NCI-H2107 treated with DMSO at 0.1 percent for 48 hours (cell line): ENCODE measurements around the gene C2CD4C.
A peak's percentile ranks its signal among the peaks of the same experiment; 100 is the strongest.
"Not testable (repeated sequence)": the region's sequence is repeated elsewhere in the genome, so short reads cannot be mapped to it uniquely, and the experiment has no call there.

Source experiments
- DNase-seq: peaks from one replicate; lab custom pipeline; 2025; ENCODE audit not compliant: unreplicated experiment; lab: John Stamatoyannopoulos, UW

Gene C2CD4C

DNA sequence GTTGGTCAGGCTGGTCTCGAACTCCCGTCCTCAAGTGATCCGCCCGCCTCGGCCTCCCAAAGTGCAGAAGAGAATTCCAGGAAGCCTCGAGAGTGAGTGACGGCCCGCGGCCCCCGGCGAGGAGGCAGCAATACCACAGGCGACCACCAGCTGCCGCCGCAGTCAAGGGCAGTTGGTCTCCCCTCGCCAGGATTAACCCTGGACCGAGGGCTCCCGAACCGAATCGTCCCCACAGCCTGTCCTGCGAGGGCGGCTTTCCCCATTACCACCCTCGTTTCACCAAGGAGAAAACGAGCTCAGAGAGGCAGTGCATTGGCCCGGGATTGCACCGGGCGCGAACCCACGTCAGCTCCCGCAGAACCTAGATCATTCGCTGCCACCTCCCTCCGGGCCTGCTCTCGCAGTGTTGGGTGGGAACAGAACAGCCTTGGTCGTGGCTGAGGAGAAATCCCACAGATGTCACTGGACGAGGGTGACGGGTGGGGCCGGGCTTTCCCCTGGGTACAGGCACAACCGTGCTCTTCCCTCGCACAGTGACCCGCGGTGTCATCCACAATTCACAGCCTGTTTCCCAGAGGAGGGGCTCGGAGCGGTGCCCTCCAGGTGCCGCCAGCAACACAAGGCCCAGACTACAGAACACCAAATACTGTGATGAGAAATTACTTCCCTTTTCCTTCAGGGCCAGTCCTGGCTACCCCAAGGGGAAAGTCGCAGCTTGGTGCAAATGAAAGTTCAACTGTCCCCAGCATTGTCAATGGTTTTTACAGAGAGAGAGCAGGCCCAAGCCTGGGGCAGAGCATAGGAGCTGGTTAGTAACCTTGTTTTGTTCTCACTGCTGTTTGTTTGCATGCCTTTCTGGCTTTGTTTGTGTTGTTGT, 24.8 kb downstream of the C2CD4C start:
- DNase-seq = no peak

DNA sequence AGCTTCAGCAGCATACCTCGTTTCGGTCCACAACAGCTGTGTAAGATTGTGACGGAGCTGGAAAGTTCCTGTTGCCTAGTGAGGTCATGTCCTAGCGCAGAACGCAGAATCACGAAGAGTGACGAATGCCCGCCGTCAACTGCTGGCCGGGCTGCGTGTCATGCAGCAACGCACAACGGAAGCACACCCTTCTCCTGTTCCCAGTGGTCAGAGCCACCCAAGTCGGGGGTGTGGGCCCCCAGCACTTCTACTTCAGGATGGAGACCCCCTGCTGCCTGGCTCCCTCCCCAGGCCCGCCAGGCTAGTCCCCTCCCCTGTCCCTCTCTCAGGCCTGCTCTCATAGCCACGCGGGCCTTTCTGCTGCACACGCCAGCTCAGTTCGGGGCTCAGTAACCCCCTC, 25.9 kb downstream of the C2CD4C start:
- DNase-seq = no peak

DNA sequence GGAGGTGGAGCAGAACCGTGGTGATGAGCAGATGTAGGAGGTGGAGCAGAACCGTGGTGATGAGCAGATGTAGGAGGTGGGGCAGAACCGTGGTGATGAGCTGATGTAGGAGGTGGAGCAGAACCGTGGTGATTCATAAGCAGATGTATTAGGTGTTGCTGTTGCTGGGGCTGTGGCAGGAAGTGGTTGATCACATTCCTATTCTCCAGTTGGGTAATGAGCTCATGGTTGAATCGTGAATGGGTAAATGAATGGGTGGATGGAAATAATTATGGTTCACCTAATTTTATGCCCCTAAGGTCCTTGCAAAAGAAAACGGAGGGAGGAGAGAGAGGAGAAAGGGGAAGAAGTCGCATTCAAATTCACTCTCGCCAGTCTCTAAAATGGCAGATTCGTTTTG, 26.4 kb downstream of the C2CD4C start:
- peak; percentile 52 for DNase-seq

DNA sequence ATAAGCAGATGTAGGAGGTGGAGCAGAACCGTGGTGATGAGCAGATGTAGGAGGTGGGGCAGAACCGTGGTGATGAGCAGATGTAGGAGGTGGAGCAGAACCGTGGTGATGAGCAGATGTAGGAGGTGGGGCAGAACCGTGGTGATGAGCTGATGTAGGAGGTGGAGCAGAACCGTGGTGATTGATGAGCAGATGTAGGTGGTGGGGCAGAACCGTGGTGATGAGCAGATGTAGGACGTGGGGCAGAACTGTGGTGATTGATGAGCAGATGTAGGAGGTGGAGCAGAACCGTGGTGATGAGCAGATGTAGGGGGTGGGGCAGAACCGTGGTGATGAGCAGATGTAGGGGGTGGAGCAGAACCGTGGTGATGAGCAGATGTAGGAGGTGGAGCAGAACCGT, 27.0 kb downstream of the C2CD4C start:
- DNase-seq = not testable (repeated sequence)

DNA sequence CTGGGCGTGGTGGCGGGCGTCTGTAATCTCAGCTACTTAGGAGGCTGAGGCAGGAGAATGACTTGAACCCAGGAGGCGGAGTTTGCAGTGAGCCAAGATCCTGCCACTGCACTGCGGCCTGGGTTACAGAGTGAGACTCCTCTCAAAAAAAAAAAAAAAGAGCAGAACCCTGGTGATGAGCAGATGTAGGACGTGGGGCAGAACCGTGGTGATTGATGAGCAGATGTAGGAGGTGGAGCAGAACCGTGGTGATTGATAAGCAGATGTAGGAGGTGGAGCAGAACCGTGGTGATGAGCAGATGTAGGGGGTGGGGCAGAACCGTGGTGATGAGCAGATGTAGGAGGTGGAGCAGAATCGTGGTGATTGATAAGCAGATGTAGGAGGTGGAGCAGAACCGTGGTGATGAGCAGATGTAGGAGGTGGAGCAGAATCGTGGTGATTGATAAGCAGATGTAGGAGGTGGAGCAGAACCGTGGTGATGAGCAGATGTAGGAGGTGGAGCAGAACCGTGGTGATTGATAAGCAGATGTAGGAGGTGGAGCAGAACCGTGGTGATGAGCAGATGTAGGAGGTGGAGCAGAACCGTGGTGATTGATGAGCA, 28.2 kb downstream of the C2CD4C start:
- DNase-seq = not testable (repeated sequence)

DNA sequence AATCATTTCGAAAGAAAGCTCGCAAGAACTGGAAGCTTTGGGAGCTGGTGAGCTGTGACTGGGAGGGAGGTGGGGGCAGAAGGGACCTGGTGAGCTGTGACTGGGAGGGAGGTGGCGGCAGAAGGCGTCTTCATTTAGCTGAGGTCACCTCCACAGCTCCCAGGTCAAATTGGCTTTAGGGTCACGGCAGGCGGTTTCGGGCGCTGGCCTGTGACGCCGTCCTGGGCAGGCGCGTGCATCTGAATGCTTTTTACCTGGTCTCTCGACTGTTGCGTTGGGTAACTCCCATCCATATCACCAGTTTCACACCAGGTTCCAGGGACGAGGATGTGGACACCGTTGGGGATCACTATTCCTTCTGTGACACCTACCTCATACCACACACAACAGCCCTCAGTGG, 29.2 kb downstream of the C2CD4C start:
- DNase-seq = no peak

DNA sequence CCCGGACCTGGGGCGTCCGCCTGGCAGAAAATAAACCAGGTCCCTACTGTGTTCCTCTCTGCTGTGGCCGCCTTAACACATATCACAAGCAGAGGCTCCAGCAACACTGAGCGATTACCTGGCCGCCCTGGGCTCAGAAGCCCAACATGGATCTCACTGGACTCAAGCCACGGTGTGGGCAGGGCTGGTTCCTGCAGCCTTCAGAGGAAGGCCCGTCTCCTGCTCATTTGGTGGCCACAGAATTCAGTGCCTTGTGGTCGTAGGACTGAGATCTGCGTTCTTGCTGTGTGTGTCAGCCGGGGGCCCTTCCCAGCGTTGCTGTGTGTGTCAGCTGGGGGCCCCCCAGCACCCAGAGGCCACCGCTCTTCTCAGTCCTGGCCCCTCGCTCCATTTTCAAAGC, 30.2 kb downstream of the C2CD4C start:
- no peak for DNase-seq

DNA sequence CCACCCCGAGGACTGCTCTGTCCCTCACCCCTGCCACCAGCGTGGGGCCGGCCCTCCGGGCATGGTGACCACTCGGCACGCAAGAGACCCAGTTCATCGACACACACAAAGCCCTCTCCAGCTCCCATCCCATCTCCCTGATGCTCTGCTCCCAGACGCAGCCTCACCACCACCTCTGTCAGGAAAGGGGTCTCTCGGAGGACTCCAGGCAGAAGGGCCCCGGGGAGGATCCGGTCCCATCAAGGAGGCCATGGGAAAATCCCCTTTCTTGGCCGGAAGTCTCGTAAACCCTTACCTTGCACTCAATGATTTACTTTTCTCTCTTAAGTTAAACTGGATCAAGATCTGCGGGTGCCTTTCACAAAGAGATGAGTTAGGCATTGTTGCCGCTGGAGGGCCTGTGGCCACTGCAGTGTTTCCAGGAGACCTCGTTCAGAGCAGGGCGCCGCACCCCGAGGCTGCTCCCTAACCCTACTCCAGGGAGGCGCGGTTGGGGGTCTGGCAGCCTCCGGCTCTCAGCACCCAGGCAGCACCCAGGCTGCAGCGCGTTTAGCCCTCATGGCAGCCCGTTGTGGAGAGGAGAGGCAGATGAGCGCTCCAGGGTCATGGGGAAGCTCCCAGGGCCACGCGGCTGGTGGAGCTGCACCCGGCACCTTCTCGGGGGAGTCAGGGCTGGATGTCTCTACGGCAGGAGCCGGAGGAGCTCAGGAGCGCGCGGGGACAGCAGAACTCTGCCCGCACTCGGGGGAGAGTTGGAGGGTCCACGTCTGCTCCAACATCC, 31.0 kb downstream of the C2CD4C start:
- no peak for DNase-seq

DNA sequence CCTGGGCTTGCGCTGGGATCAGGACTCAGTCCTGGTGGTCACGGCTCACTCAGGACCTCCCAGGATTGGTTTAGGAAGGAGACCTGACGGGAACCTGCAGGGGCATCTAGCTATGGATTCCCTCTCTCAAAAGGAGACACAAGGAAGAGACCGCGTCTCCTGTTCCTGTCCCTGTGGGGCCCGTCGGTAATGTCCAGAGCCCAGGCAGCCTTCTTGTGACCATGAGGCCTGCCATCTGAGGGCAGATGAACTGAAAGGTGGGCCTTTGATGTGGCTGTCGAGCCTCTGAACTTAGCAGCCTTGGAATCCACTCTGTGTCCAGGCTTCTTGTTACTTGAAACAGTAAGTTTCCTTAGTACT, 32.9 kb downstream of the C2CD4C start:
- DNase-seq = no peak

DNA sequence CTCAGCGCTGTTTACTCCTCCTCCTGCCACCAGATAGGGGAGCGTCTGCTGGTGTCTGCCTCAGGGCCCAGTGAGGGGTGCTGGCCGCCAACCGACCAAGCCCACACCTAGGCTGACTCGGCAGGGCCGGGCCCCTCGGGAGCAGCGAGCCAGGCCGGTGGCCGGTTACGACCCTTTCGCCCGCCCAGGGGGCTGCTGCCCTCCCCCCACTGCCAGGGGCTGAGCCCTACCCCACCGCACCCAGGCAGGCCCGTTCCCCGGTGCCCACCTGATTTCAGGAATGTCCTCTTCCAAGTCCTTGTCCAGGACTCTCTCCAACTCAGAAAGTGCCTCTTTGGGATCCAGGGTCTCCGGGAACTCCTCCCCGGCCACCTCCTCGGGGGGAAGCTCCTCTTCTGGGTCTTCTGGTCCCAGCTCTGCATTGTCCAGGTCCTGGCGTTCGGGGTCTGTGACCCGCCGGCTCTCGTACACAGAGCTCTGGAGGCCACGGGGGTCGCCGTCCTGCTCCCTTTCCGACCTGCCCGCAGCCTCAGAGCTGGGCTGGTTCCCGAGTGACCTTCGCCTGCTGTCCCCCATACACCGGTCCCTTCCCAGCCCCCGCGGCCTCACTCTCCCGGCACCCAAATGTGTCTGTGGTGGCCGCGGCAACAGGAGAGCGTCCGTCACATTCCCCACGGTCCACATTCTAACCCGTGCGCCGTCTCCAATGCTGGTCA, 33.4 kb downstream of the C2CD4C start:
- DNase-seq = no peak

DNA sequence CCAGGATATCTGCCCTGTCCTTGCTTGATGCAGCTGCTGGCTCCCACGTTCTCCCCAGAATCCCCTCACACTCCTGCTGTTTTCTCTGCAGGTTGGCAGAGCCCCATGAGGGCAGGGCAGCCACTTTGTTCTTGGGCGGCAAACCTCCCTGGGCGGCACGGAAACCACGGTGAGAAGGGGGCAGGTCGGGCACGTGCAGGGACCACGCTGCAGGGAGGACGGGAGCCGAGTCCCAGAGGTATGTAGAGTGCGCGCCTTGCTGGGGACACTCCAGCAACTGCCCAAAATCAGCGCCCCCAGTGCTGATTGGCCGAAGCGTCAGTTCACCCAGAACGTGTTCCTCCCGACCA, 34.1 kb downstream of the C2CD4C start:
- no peak for DNase-seq

DNA sequence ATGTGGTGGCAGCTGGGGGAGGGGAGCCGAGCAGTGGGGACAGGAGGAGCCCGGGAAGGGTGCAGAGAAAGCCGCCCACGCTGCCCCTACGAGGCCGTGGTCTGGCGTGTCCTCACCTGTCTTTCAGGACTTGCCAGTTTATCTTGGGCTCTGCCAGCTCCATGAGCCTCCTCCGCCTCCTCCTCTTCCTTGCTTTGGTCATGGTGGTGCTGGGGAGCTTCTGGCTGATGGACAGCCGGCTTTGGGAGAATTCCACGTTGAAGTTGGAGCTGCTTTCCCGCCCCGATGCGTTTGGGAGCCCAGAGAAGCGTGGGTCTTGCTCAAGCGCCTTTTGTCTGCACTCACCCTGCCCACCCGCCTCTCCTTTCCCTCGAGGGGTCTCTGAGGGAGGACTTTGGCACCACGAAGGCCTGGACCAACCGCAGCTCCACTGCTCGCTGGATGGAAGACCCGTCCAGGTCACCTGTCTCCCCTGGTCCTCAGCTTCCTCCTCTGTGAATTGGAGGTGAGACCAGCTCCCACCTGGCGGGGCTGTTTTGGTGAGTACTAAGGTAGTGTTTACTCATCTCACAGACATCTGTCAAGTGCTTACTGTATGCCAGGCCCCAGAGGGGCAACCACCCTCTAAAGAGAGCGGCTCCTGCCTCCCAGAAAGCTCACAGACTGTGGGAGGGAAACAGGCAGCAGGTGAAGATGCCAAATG, 34.6 kb downstream of the C2CD4C start:
- no peak for DNase-seq

DNA sequence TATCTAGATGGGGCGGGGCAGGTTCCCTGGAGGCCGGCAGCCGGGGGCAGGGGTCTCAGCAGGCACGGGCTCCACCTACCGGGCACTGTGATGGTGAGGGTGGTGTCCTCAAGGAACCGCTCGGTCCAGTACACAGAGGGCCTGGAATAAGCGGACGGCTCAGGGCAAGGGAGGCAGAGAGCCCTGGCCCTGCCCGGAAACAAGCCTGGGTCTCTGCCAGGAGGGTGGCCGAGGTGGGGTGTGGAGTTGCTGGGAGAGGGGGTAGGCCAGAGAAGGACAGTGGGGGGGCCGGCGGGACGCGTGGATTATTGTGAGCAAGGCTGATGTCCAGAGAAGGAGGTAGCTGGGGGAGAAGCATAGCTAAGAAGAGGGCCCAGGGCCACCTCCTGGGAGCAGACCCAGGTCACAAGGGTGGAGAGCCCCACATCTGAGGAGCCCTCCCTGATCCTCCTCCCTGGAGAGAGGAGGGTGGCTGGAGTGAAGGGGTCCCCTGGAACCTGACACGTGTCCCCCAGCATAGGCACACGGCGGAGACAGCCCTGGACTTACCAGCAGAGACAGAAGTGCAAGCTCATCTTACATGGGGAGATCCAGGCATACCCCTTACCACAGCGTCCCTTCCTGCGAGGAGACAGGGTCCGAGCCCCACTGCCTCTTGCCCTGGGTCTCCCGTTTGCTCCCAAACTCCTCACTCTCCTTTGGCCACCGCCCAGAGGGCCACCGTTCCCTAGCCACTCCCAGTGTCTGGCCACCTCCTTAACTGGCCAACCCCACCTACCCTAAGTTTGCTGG, 35.4 kb downstream of the C2CD4C start:
- no peak for DNase-seq

DNA sequence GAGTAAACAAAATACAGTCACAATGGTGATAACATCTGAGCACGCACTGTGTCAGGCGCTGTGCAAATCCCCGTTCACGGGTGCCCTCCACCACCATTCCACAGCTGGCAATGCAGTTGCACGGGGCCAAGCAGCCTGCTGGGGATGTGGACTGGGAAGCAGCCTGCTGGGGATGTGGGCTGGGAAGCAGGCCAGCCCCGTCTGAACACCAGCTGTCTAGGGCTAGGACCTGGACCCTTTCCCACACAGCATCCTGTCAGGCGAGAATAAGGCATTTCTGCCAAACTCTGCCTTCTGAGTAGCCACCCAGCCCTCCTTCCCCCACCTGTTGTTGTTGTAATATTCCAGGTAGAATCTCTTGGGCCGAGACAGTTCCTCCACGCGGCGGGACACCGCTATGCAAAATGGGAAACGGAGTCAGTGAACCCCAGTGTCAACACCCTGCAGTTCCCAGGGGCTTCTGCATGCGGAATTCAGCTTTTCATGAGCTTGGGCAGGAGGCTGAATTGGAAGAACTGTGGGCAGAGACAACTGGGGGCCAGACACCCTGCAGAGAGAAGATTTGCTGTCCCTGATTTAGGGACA, 36.5 kb downstream of the C2CD4C start:
- DNase-seq = no peak

DNA sequence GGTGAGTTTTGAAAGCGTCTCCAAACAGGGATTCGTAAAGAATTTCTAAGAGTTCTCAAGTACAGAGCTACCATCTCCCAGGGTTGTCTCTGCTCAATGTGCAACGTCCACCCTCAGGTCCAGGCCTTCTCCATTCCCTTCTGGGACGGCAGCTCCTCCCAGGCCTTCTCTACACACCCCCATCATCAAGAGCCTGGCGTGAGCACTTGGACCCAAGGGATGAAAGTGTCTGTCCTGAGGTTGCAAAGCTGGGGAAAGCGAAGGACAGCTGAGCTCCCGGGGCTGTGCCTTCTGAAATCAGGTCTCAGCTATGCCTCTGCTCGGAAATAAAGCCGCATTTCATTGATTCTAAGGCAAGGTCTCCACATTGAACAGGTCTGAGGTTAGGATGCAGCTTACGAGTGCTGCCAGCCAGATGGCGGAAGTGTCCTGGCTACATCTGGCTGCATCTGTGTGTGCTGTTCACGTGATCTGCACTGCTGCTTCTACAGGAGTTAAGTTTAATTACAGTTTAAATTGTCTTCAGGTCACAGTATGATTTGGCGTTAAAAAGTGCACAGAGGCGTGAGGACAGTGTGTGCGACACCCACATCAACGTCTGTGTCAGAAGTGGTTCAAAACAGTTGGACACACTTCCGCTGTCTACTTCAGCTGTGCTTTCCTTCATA, 37.3 kb downstream of the C2CD4C start:
- no peak for DNase-seq

DNA sequence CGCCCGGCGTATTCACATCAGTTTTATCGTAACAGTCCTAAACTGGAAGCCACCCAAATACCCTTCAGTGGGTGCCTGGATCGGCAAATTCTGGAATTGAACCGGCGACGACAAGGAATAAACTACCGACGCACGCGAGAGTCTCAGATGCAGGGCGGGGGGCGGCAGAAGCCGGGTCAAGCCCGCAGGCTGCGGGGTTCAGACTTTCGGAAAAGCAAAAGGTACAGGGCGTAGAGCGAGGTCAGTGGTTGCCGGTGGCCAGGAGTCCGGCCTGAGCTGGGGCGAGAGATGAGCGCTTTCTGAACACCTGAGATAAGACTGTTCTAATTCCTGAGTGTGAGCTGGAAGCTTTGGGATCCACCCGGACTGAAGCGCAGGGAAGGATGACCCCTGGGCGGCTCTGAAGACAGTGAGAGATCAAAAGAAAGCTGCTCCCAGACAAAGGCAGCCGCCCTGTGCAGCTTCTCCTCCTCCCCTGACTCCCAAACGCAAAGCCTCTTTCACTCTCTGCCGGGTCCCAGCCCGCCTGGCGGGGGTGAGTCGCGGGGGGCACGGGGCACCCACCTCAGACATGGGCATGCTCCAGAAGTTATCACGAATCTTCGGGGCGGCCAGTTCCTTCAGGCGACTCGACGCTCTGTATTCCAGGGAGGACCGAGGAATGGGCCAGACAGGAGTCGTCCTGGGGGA, 38.2 kb downstream of the C2CD4C start:
- no peak for DNase-seq

DNA sequence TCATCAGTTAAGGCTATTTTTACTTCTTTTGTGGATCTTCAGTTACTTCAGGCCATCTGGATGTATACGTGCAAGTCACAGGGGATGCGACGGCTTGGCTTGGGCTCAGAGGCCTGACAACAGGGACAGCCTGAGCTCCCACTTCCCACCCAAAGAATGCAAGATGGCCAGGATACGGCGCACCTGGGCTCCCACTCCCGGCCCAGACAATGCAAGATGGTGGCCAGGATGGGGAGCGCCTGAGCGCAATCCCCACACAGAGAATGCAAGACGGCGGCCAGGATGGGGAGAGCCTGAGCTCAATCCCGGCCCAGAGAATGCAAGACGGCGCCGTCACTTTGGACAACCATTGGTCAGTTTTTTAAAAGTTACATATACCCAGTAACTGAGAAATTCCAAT, 39.1 kb downstream of the C2CD4C start:
- no peak for DNase-seq

DNA sequence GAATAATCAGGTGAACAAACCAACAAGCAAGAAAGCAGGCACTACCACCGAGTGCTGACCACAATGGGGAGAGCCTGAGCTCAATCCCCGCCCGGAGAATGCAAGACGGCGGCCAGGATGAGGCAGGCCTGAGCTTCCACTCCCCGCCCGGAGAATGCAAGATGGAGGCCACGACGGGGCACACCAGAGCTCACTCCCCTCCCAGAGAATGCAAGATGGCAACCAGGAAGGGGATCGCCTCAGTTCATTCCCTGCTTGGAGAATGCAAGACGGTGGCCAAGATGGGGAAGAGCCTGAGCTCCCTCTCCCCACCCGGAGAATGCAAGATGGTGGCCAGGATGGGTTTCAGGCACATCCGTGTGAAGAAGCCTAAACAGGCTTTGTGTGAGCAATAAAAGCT, 39.7 kb downstream of the C2CD4C start:
- DNase-seq = no peak

DNA sequence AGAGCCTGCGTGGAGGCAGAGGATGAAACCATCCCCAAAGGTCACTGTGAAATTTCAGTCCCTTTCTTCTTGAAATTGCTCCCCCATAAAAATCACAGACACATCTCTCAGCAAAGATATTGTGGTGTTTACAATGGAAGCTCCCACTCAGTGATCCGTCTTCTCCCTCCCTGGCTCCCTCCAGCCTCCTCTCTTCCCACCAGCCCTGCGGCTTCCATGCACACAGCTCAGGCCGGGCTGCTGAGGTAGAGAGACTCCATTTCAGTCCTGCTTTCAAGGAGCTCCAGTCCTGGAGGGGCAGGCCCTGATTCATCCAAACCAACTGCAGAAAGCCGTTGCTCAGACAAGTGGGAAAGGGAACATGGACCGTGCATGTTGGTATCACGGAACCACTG, 40.3 kb downstream of the C2CD4C start:
- DNase-seq = no peak
